Lower leg skin (tissue), 4 donors: ENCODE data around the gene PABPN1. TPM values are rescaled to one million over a fixed set of nuclear protein-coding genes. Genes with fewer than 3 reads are reported as not detected.
"Not testable (repeated sequence)": the region's sequence is repeated elsewhere in the genome, so short reads cannot be mapped to it uniquely, and the experiment has no call there.

Experiments
- DNase-seq, 2 donors: peaks; one replicate each; pipeline ENCODE4 v3.0.0-alpha.2; 2019; ENCODE audit warnings: low spot score in 2 of 2
- H3K4me3 ChIP-seq: fragments of 200-600 bp; sonication (generic); 2 replicates; pipeline ENCODE4 v1.5.1; 2017; ENCODE audit warnings: mild to moderate bottlenecking, low read depth; ENCODE audit not compliant: poor library complexity, severe bottlenecking
- POLR2A ChIP-seq, 2 donors: fragments of 450-650 bp; IDR thresholded peaks; one replicate each; pipeline ENCODE4 v1.6.1; 2016 to 2017; ENCODE audit warnings: antibody characterized with exemption in 2 of 2, mild to moderate bottlenecking in 1 of 2, moderate library complexity in 1 of 2
- WGBS, 2 donors: methylation state at CpG; one replicate each; pipeline ENCODE4 v1.1.5; 2018; 5-methylcytosine and 5-hydroxymethylcytosine counted together
- intact Hi-C: fragments of 100-400 bp; cut with DNase I; formaldehyde crosslinking; loops from one replicate; pipeline ENCODE4 v1.15.0; 2023; ENCODE audit warnings: low total_unique reads
- total RNA-seq, 4 donors: library from RNA; depleted of rRNA; stranded (reverse); fragments of >200 nt; gene quantifications; one replicate each; pipeline ENCODE4 v1.1.0, GENCODE V29; 2016
- TF ChIP-seq, protein P1 (sequence below), 3 donors: fragments of 450-650 bp; IDR thresholded peaks; one replicate each; pipeline ENCODE4 v1.5.1; 2016; ENCODE audit warnings: antibody characterized with exemption in 3 of 3, mild to moderate bottlenecking in 3 of 3, moderate library complexity in 2 of 3

The PABPN1 gene, protein sequence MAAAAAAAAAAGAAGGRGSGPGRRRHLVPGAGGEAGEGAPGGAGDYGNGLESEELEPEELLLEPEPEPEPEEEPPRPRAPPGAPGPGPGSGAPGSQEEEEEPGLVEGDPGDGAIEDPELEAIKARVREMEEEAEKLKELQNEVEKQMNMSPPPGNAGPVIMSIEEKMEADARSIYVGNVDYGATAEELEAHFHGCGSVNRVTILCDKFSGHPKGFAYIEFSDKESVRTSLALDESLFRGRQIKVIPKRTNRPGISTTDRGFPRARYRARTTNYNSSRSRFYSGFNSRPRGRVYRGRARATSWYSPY
- 10 to 100 TPM; 25.5 to 65.8 (median 39.9) TPM for total RNA-seq

- TF ChIP-seq POLR2A (IDR thresholded peaks at IDR 0.05) = no peak
- peak within 1 kb of the TSS; percentile 67 for H3K4me3 ChIP-seq
- DNase-seq = peak; percentile 100
- intact Hi-C loops = loop anchor here (10.0 kb wide), 1 partner anchor 154 kb away; no protein-coding TSS in a partner anchor
- WGBS, 2 donors = 4 to 5% methylated on average over 40 to 50 of the region's 63 CpGs
Measured at GRCh38 chr14:23320584-23321571, at the start of gene PABPN1. TSS of gene PABPN1 (plus strand) at chr14:23321457. CDS start at chr14:23321470, 13 bp downstream.

- no peak for DNase-seq
- 96 to 97% methylated on average over 2 of the region's 2 CpGs for WGBS, 2 donors
- intact Hi-C loops = no loop called here
- TF ChIP-seq, protein P1, sequence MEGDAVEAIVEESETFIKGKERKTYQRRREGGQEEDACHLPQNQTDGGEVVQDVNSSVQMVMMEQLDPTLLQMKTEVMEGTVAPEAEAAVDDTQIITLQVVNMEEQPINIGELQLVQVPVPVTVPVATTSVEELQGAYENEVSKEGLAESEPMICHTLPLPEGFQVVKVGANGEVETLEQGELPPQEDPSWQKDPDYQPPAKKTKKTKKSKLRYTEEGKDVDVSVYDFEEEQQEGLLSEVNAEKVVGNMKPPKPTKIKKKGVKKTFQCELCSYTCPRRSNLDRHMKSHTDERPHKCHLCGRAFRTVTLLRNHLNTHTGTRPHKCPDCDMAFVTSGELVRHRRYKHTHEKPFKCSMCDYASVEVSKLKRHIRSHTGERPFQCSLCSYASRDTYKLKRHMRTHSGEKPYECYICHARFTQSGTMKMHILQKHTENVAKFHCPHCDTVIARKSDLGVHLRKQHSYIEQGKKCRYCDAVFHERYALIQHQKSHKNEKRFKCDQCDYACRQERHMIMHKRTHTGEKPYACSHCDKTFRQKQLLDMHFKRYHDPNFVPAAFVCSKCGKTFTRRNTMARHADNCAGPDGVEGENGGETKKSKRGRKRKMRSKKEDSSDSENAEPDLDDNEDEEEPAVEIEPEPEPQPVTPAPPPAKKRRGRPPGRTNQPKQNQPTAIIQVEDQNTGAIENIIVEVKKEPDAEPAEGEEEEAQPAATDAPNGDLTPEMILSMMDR (IDR thresholded peaks at IDR 0.05) = no peak
- no peak for TF ChIP-seq POLR2A (IDR thresholded peaks at IDR 0.05)
- no peak overlapping the region for H3K4me3 ChIP-seq
Measured at GRCh38 chr14:23275412-23275811, 45.8 kb upstream of the PABPN1 start.

DNA sequence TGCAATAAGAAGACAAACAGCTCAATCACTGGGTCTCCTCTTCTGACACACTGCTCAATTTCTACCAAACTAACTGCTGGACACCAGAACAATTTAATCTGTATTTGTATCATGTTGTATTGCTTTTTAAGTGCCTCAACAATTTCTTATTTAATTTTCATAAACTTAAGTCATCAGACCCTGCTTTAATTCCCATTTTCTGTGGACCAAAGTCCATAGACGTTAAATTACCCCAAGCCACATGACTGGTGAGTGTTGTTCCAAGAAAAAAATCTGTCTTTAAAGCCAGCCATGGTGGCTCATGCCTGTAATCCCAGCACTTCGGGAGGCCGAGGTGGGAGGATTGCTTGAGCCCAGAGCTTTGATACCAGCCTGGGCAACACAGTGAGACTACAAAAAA, 44.1 kb upstream of the PABPN1 start:
- no peak for TF ChIP-seq POLR2A (IDR thresholded peaks at IDR 0.05)
- TF ChIP-seq, protein P1 (IDR thresholded peaks at IDR 0.05) = no peak
- intact Hi-C loops = no loop called here
- H3K4me3 ChIP-seq = no peak overlapping the region
- WGBS, 2 donors = 81 to 88% methylated on average over 3 of the region's 3 CpGs
- DNase-seq = no peak

DNA sequence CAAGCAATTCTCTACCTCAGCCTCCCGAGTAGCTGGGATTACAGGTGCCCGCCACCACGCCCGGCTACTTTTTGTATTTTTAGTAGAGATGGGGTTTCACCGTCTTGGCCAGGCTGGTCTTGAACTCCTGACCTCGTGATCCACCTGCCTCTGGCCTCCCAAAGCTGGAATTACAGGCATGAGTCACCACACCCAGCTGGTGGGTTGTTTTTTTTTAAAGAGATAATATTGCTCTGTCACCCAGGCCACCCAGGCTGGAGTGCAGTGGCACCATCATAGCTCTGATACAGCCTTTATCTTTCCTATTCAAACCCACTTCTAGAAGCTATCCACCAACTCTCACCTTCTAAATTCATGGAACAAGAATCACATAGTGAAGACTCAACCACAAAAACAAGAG, 43.3 kb upstream of the PABPN1 start:
- DNase-seq, H3K4me3 ChIP-seq, intact Hi-C loops: not testable (repeated sequence)
- 89 to 91% methylated on average over 6 of the region's 6 CpGs for WGBS, 2 donors

DNA sequence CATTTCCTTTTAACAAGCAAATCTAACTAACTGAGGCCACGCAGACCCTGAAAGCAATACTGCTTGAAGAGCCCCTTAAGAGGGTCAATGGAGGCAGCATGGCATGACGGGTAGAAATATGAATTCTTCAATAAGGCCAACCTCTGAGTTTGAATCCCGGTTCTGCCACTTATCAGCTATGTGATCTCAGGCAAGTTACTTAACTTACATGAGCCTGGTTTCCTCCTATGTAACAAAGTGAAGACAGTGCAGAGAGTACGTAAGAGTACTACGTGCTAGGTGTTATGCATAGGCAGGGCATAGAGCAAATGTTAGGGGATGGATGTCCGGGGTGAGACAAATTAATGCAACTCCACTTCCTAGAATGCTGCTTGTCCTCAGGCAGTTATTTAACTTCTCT, 40.0 kb upstream of the PABPN1 start:
- WGBS, 2 donors = 90 to 93% methylated on average over 6 of the region's 6 CpGs
- no peak for TF ChIP-seq POLR2A (IDR thresholded peaks at IDR 0.05)
- TF ChIP-seq, protein P1 (IDR thresholded peaks at IDR 0.05) = no peak
- DNase-seq = no peak
- intact Hi-C loops = no loop called here
- no peak overlapping the region for H3K4me3 ChIP-seq

GRCh38 chr14:23284654-23285529, 36.4 kb upstream of the PABPN1 start:
- H3K4me3 ChIP-seq = peak overlapping the region; percentile 77
- intact Hi-C loops = no loop called here
- DNase-seq = no peak
- 26 to 31% methylated on average over 9 of the region's 9 CpGs for WGBS, 2 donors
- TF ChIP-seq POLR2A (IDR thresholded peaks at IDR 0.05) = no peak
- TF ChIP-seq, protein P1 (IDR thresholded peaks at IDR 0.05) = no peak
